GM21360 (cell line): ENCODE results near the gene MCUB.
"Not testable (repeated sequence)": the region's sequence is repeated elsewhere in the genome, so short reads cannot be mapped to it uniquely, and the experiment has no call there.

Experiments used
- ATAC-seq: cut with Tn5 transposase; IDR thresholded peaks from one replicate; pipeline ENCODE4 v1.9.1; 2021; ENCODE audit warnings: mild to moderate bottlenecking, moderate library complexity; ENCODE audit not compliant: unreplicated experiment

The MCUB gene, protein sequence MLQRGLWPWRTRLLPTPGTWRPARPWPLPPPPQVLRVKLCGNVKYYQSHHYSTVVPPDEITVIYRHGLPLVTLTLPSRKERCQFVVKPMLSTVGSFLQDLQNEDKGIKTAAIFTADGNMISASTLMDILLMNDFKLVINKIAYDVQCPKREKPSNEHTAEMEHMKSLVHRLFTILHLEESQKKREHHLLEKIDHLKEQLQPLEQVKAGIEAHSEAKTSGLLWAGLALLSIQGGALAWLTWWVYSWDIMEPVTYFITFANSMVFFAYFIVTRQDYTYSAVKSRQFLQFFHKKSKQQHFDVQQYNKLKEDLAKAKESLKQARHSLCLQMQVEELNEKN

DNA sequence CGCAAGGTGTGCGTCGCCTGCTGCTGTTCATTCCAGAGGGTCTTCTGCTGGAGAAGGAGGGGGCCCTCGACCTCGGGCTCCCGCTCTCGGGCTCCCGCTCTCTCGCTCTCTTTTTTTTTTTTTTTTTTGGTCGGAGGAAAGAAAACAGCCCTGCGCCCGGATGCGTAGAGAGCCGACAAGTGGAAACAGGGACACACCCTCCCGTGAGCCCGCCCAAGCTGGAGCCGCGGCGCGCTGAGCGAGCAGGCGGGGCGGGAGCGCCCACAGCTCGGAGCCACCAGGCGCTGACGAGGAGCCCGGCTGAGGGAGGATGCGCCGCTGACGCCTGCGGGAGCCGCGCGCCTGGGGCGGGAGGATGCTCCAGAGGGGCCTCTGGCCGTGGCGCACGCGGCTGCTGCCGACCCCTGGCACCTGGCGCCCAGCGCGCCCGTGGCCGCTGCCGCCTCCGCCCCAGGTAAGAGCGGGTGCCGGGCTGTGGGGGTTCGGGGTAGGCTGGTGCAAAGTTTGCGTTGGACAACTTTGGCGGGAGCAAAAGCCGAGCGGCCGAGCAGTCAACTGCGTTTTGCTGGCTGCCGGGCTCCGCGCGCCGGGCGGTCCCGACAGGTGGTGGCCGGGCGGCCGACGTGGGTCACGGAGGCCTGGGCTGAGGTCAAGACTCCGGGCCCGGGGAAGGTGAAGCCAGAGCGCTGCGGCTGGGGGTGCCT lies at the start of gene MCUB:
MCUB (plus strand) TSS at position 264 of the 704 bp plus-strand sequence; CDS start at position 356, 92 bp downstream.
- peak; percentile 86 for ATAC-seq

- ATAC-seq: no peak
Measured at GRCh38 chr4:109510687-109511086, 49.4 kb upstream of the MCUB start.

- no peak for ATAC-seq
Measured at GRCh38 chr4:109511414-109511813, 48.6 kb upstream of the MCUB start.

DNA sequence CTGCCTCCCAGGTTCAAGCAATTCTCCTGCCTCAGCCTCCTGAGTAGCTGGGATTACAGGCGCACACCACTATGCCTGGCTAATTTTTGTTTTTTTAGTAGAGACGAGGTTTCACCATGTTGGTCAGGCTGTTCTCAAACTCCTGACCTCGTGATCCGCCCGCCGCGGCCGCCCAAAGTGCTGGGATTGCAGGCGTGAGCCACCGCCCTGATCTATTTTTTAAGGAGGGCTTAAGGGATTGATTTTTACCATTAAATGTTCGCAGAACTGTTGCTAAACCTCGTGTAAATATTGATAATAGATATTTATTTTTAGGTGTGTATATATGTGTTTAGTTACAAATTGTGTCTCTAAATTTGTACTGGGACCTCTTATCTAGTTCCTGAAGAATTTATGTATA lies 46.7 kb upstream of the MCUB start:
- ATAC-seq: not testable (repeated sequence)

DNA sequence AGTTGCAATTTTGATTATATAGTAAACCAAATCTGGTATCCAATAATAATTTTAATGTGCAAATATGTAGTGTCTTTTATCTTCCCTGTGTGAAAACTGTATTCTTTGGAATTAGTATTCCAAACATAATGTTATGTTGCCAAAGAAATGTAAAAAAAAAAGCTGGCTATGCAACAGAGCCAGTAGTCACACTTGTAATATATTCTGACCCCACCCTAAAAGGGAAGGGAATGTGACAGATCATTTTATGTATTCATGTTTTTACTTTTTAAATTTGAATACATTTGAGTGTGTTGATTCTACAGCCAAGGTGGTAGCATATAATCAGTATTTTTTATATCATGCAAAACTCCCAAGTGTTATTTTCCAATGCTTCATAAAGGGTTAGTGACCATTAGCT lies 27.9 kb upstream of the MCUB start:
- no peak for ATAC-seq

DNA sequence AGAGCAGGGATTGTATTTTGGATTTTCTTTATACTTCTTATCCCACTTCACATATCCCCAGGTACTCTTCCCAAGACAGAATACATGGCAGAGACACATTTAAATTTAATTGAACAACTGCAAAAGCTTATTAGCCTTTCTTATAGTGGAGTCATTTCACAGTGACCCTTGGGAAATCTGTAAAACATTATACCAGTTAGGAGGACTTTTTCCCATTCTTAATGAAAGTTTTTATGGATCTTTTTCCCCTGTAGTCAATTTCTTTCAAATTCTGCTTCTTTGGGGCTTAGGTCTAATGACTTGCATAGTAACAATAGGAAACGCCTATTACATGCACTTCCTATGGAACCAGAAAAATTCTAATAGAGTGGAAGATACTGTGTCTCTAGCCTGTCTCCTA lies 14.6 kb upstream of the MCUB start:
- ATAC-seq: no peak

GRCh38 chr4:109547394-109547793 lies 12.7 kb upstream of the MCUB start:
- no peak for ATAC-seq

DNA sequence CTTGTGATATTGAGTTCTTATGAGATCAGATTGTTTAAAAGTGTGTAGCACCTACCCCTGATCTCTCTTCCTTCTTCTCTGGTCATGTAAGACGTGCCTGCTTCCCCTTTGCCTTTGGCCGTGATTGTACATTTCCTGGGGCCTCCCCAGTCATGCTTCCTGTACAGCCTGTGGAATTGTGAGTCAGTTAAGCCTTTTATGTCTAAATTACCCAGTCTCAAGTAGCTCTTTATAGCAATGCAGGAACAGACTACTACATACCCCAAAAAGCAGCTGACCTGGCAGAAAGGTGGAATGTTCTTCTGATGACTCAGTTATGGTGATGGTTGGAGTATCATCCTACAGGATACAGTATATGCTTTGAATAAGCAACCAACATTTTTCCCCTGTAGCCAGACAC lies 11.4 kb upstream of the MCUB start:
- no peak for ATAC-seq

DNA sequence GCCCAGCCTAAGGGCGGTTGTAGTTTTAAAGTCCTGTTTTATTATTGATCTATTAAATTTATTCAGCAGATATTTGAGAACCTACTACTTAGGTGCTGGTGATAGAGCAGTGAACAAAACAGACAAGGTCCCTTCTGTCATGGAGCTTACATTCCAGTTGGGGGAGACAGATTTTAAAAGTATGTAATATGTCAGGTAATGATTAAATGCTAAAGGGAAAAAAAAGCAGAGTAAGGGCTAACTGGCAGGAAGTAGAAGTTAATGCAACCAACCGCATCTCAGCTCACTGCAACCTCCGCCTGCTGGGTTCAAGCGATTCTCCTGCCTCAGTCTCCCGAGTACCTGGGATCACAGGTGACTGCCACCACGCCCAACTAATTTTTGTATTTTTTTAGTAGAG lies 7.8 kb upstream of the MCUB start:
- no peak for ATAC-seq

DNA sequence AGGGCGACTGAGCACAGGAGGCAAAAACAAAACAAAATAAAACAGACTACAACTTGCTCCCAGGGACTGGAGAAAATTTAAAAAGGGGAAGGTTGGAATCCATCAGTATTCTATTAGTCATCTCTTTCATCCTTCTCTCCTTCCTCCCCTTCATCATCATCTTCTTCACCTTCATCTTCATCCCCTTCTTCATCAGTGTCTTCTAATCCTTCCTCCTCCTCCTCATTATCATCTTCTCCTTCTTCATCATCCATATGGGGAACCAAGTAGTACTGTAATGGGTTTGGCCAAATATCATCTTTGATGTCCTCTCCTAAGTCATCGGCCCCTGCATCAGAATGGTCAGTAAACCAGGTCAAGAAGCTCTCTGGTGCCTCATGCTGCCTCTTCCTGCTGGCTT lies 6.9 kb upstream of the MCUB start:
- ATAC-seq: no peak

- ATAC-seq: no peak
Measured at GRCh38 chr4:109554971-109555370, 5.1 kb upstream of the MCUB start.

- no peak for ATAC-seq
Measured at GRCh38 chr4:109557433-109557832, 2.6 kb upstream of the MCUB start.

DNA sequence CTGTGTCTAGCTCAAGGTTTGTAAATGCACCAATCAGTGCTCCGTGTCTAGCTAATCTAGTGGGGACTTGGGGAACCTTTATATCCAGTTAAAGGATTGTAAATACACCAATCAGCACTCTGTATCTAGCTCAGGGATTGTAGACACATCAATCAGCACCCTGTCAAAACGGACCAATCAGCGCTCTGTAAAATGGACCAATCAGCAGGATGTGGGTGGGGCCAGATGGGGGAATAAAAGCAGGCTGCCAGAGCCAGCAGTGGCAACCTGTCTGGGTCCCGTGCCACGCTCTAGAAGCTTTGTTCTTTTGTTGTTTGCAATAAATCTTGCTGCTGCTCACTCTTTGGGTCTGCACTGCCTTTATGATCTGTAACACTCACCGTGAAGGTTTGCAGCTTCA lies 2.0 kb upstream of the MCUB start:
- not testable (repeated sequence) for ATAC-seq

DNA sequence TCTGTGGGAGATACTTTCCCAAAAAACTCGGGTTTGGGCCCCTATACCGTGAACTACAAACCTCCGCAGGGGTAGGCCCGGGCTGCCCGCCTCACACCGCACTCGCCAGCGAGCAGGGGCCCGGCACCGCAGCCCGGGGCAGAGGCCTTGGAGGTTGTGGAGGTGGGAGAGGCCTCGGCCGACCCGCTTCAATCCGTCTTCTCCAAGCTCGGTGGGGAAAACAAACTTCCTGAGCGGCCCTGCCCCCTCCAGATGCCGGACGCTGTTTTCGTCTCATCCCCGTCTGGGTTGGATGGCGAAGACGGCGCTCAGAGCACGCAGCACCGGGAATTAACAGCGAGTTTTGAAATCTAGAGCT lies 442 bp upstream of the MCUB start:
- peak; percentile 13 for ATAC-seq

- ATAC-seq: peak; percentile 65
Measured at GRCh38 chr4:109560687-109561461, 828 bp downstream of the MCUB start.

DNA sequence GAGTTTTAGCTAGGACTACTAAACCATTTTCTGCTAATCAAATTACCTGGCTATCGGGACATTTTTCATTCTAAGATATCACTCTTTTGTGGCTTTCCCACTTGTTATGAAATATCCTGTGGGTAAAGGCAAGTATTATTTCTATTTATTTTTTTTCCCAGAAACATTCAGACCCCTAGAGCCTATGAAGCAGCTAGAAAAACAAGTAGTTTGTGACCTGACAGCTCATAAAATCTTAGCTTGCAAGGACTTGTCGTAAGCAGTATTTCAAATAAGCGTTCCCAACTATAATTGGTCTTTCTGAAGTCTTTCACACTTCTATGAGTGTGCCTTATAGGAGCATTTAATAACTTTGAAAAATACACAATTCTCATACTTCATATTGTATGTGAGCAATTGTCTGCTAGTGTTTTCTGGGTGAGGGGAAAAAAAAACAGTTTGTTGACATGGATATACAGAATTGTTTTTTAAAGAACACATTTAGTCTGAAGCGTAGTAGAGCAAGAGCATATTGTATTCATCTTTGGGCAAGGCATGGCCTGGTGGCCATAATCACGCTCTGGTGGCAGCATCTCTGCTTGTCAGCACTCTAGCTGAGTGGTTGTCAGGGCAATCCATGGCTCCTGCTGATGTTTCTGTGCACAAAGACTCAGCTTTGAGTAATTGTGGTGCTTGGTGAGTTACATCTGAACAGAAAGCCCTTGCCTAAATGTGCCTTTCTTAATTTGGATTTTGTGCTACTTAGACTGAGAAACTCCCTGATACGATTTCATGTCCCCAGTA lies 2.6 kb downstream of the MCUB start:
- no peak for ATAC-seq

GRCh38 chr4:109571494-109571893 lies 11.4 kb downstream of the MCUB start:
- ATAC-seq: no peak

- no peak for ATAC-seq
Measured at GRCh38 chr4:109572154-109572553, 12.1 kb downstream of the MCUB start.

- no peak for ATAC-seq
Measured at GRCh38 chr4:109574443-109574850, 14.4 kb downstream of the MCUB start.

- ATAC-seq: no peak
Measured at GRCh38 chr4:109574931-109575804, 15.1 kb downstream of the MCUB start.
